SK-N-SH treated with all-trans-retinoic acid at 6 μM for 48 hours (cell line): ENCODE data around the gene KLF2.

ENCODE experiments used
- CSDC2 ChIP-seq: fragments of 250-450 bp; sonication (Bioruptor Pico); IDR thresholded peaks from 2 replicates; pipeline ENCODE4 v1.5.0; 2020; ENCODE audit warnings: mild to moderate bottlenecking, moderate library complexity
- ESRRG ChIP-seq: fragments of 250-450 bp; sonication (Bioruptor Pico); IDR thresholded peaks from 2 replicates; pipeline ENCODE4 v1.6.1; 2021; ENCODE audit warnings: mild to moderate bottlenecking
- ZNF8 ChIP-seq: fragments of 450-650 bp; formaldehyde crosslinking; IDR thresholded peaks from 2 replicates; pipeline ENCODE4 v1.5.0; 2020; ENCODE audit warnings: mild to moderate bottlenecking, moderate library complexity

- TF ChIP-seq ESRRG (CRISPR knock-in tag), result no peak
- no peak for TF ChIP-seq ZNF8 (CRISPR knock-in tag)
- no peak for TF ChIP-seq CSDC2
Observed at GRCh38 chr19:16359074-16359473, 34.4 kb downstream of the KLF2 start.
